H1 (cell line): ENCODE results near the gene TGM6. TPM values are rescaled to one million over a fixed set of nuclear protein-coding genes. Genes with fewer than 3 reads are reported as not detected.

Experiments
- CTCF ChIA-PET: fragments of 300-600 bp; sonication (Branson Sonifier 250); formaldehyde crosslinking; loops from one replicate; lab custom pipeline; 2021; ENCODE audit not compliant: partially characterized antibody; lab: Charles Lee
- POLR2A ChIA-PET: fragments of 300-600 bp; sonication (Branson Sonifier 250); formaldehyde crosslinking; loops from one replicate; lab custom pipeline; 2021; ENCODE audit warnings: inconsistent platforms; ENCODE audit not compliant: partially characterized antibody; lab: Charles Lee
- DNase-seq, 2 experiments: peaks; one replicate each; pipeline versions ENCODE4 v3.0.0 to v3.0.0-alpha.2; 2010 to 2022; ENCODE audit warnings: low spot score in 2 of 2, low read depth in 1 of 2, mixed read lengths in 1 of 2
- FAIRE-seq: peaks from 2 replicates; lab custom pipeline; 2011; peaks lifted over from hg19 to GRCh38; lab: Jason Lieb, UNC
- H2AFZ ChIP-seq: 2 replicates; pipeline ENCODE4 v1.8.1; 2012; ENCODE audit warnings: low read length, inconsistent platforms
- H2AK5ac ChIP-seq: 2 replicates; pipeline ENCODE4 v1.6.1; 2013; ENCODE audit warnings: low read depth, low read length
- H2BK120ac ChIP-seq: replicated peaks from 2 replicates; pipeline ENCODE3; 2013; ENCODE audit warnings: low read depth, low read length, inconsistent platforms
- H2BK12ac ChIP-seq: 2 replicates; pipeline ENCODE4 v1.6.1; 2013; ENCODE audit warnings: low read depth, low read length
- H2BK15ac ChIP-seq: 2 replicates; pipeline ENCODE4 v1.6.1; 2013; ENCODE audit warnings: low read length
- H2BK20ac ChIP-seq: 2 replicates; pipeline ENCODE4 v1.6.1; 2013; ENCODE audit warnings: low read length
- H2BK5ac ChIP-seq: 2 replicates; pipeline ENCODE4 v1.6.1; 2013; ENCODE audit warnings: low read depth, low read length
- H3K14ac ChIP-seq: 2 replicates; pipeline ENCODE4 v1.6.1; 2013; ENCODE audit warnings: inconsistent platforms; ENCODE audit not compliant: insufficient read length
- H3K18ac ChIP-seq: 2 replicates; pipeline ENCODE4 v1.6.1; 2013; ENCODE audit warnings: low read length; ENCODE audit errors: extremely low read depth
- H3K23ac ChIP-seq: 2 replicates; pipeline ENCODE4 v1.6.1; 2013; ENCODE audit warnings: inconsistent platforms; ENCODE audit not compliant: insufficient read length
- H3K23me2 ChIP-seq: 2 replicates; pipeline ENCODE4 v1.6.1; 2013; ENCODE audit warnings: low read depth, low read length
- H3K27ac ChIP-seq: 2 replicates; pipeline ENCODE4 v1.6.1; 2011; ENCODE audit warnings: low read depth, low read length, inconsistent platforms
- H3K27me3 ChIP-seq, 4 experiments: replicated peaks in 1 of 4; 1 replicate in 1 of 4; 2 replicates in 3 of 4; pipeline versions ENCODE4 v1.6.1 to v1.8.1; 2011 to 2013; ENCODE audit warnings: low read length in 3 of 4, mild to moderate bottlenecking in 3 of 4, inconsistent platforms in 2 of 4, mixed read lengths in 2 of 4, moderate library complexity in 1 of 4; ENCODE audit not compliant: control insufficient read depth in 3 of 4, insufficient read depth in 3 of 4; ENCODE audit errors: extremely low read depth in 1 of 4
- H3K36me3 ChIP-seq, 4 experiments: 2 replicates each; pipeline versions ENCODE4 v1.6.1 to v1.8.1; 2011 to 2013; ENCODE audit warnings: mild to moderate bottlenecking in 4 of 4, low read length in 3 of 4, moderate library complexity in 2 of 4, control low read depth in 1 of 4, inconsistent platforms in 1 of 4; ENCODE audit not compliant: insufficient read depth in 4 of 4, control insufficient read depth in 2 of 4
- H3K4ac ChIP-seq: replicated peaks from 2 replicates; pipeline ENCODE3; 2013; ENCODE audit warnings: low read length, low read depth, mixed read lengths, inconsistent platforms; ENCODE audit not compliant: insufficient read length
- H3K4me1 ChIP-seq, 4 experiments: replicated peaks in 1 of 4; 1 replicate in 1 of 4; 2 replicates in 3 of 4; pipeline versions ENCODE4 v1.6.1 to v1.8.1; 2011 to 2013; ENCODE audit warnings: low read length in 3 of 4, inconsistent platforms in 2 of 4, mixed read lengths in 1 of 4; ENCODE audit not compliant: insufficient read depth in 4 of 4, control insufficient read depth in 3 of 4
- H3K4me2 ChIP-seq, 2 experiments: 2 replicates each; pipeline versions ENCODE4 v1.6.1 to v1.8.1; 2011 to 2013; ENCODE audit warnings: low read depth in 2 of 2, low read length in 2 of 2, control low read depth in 1 of 2, inconsistent platforms in 1 of 2, mild to moderate bottlenecking in 1 of 2; ENCODE audit not compliant: insufficient read depth in 1 of 2
- H3K4me3 ChIP-seq, 4 experiments: fragments of 200-600, 300-600 bp in 1 of 4; sonication (generic), shearing (Covaris generic), sonication (Bioruptor Twin) in 1 of 4; 2 replicates each; pipeline versions ENCODE4 v1.5.1 to v1.8.1; 2011 to 2016; ENCODE audit warnings: low read length in 4 of 4, low read depth in 3 of 4, control low read depth in 2 of 4, inconsistent platforms in 2 of 4, mild to moderate bottlenecking in 2 of 4, mixed read lengths in 1 of 4, moderate library complexity in 1 of 4; ENCODE audit not compliant: insufficient read depth in 2 of 4; ENCODE audit errors: extremely low read depth in 1 of 4
- H3K56ac ChIP-seq: replicated peaks from 2 replicates; pipeline ENCODE3; 2013; ENCODE audit warnings: low read depth, mild to moderate bottlenecking, mixed read lengths, low read length, inconsistent platforms; ENCODE audit not compliant: insufficient read length
- H3K79me1 ChIP-seq: 2 replicates; pipeline ENCODE4 v1.6.1; 2013; ENCODE audit warnings: low read depth, low read length, control low read depth
- H3K79me2 ChIP-seq, 2 experiments: 2 replicates each; pipeline versions ENCODE4 v1.6.1 to v1.8.1; 2012 to 2013; ENCODE audit warnings: low read length in 2 of 2, mild to moderate bottlenecking in 2 of 2, inconsistent platforms in 1 of 2; ENCODE audit not compliant: insufficient read depth in 2 of 2, control insufficient read depth in 1 of 2
- H3K9ac ChIP-seq, 4 experiments: replicated peaks in 1 of 4; 1 replicate in 1 of 4; 2 replicates in 3 of 4; pipeline versions ENCODE4 v1.6.1 to v1.8.1; 2011 to 2013; ENCODE audit warnings: low read depth in 3 of 4, low read length in 3 of 4, control low read depth in 2 of 4, mild to moderate bottlenecking in 2 of 4, moderate library complexity in 2 of 4, inconsistent platforms in 1 of 4; ENCODE audit errors: extremely low read depth in 1 of 4
- H3K9me3 ChIP-seq, 2 experiments: 2 replicates each; pipeline versions ENCODE4 v1.6.1 to v1.8.1; 2012 to 2013; ENCODE audit warnings: mild to moderate bottlenecking in 2 of 2, moderate library complexity in 2 of 2, control low read depth in 1 of 2, inconsistent platforms in 1 of 2, low read depth in 1 of 2, low read length in 1 of 2, mixed read lengths in 1 of 2; ENCODE audit not compliant: insufficient read depth in 2 of 2
- H4K20me1 ChIP-seq, 2 experiments: replicated peaks in 1 of 2; 2 replicates each; pipeline versions ENCODE3 to v1.8.1; 2011 to 2013; ENCODE audit warnings: inconsistent platforms in 2 of 2, low read length in 2 of 2, mild to moderate bottlenecking in 1 of 2; ENCODE audit not compliant: insufficient read depth in 2 of 2, control insufficient read depth in 1 of 2
- H4K5ac ChIP-seq: 2 replicates; pipeline ENCODE4 v1.6.1; 2013; ENCODE audit warnings: low read length, low read depth, mixed read lengths, inconsistent platforms; ENCODE audit not compliant: insufficient read length
- H4K8ac ChIP-seq: 2 replicates; pipeline ENCODE4 v1.8.0; 2013; ENCODE audit warnings: mild to moderate bottlenecking, moderate library complexity, low read length, inconsistent platforms; ENCODE audit not compliant: insufficient read depth; ENCODE audit errors: extremely low read depth
- H4K91ac ChIP-seq: replicated peaks from 2 replicates; pipeline ENCODE3; 2013; ENCODE audit warnings: low read length, mixed read lengths, inconsistent platforms; ENCODE audit not compliant: insufficient read length
- BRCA1 ChIP-seq: IDR thresholded peaks from 2 replicates; pipeline ENCODE4 v1.6.1; 2012; ENCODE audit warnings: low read depth, low read length, improper control_type of control experiment
- MAX ChIP-seq: IDR thresholded peaks from 2 replicates; pipeline ENCODE4 v1.6.1; 2012; ENCODE audit warnings: inconsistent platforms
- RXRA ChIP-seq: IDR thresholded peaks from 2 replicates; pipeline ENCODE4 v1.6.1; 2011; ENCODE audit warnings: low read depth, mild to moderate bottlenecking, low read length, moderate library complexity; ENCODE audit not compliant: insufficient read depth
- SP4 ChIP-seq: IDR thresholded peaks from 2 replicates; pipeline ENCODE4 v1.6.1; 2012; ENCODE audit warnings: low read length, inconsistent platforms
- WGBS, 2 experiments: shearing (Covaris generic) in 1 of 2; methylation state at CpG; one replicate each; pipeline versions ENCODE4 v1.1.6 to v1.1.7; 2013 to 2015; ENCODE audit warnings: low lambda C conversion rate in 2 of 2, mixed read lengths in 2 of 2, inconsistent platforms in 1 of 2, low coverage in 1 of 2, missing lambda C conversion rate in 1 of 2; ENCODE audit not compliant: insufficient replicate concordance in 2 of 2, insufficient coverage in 1 of 2, insufficient read length in 1 of 2; ENCODE audit errors: extremely low coverage in 1 of 2, missing lambda C conversion rate in 1 of 2; 5-methylcytosine and 5-hydroxymethylcytosine counted together
- polyA plus RNA-seq, 7 experiments: library from polyadenylated mRNA; depleted of rRNA in 3 of 7; stranded (reverse) in 5 of 7; unstranded in 2 of 7; fragments of >200 nt in 5 of 7; fragments of 200-250 nt in 2 of 7; gene quantifications; 1 replicate in 5 of 7; 2 replicates in 1 of 7; 4 replicates in 1 of 7; pipeline versions ENCODE4 v1.2.1 to v1.2.3, GENCODE V29; 2011 to 2013; ENCODE audit warnings: missing spikeins in 2 of 7, mixed read lengths in 2 of 7
- total RNA-seq: library from RNA; stranded (reverse); fragmentation: NEBNext Ultra II Directional; extraction: Animal tissue kit (Norgen Biotek cat#: 25700); gene quantifications from 2 replicates; pipeline ENCODE4 v1.2.1, GENCODE V29; 2021

Gene TGM6
- total and polyA plus RNA-seq, 2 of the 8 experiments (the other 6 are each of a cell fraction or from before 2014, with no cell fraction given) = 0.03 TPM; not detected in 1

- Histone ChIP-seq H3K23me2 (peaks cover 2% of the 10 kb centered on the region; the same call in 1 of the 2 replicates), H2BK5ac (no peak overlapping the region), H3K36me3 (no peaks in the 10 kb centered on the region), H2BK12ac (no peak overlapping the region), H3K27me3 (no peaks in the 10 kb centered on the region; a peak in 1 of 7 replicates), H3K4ac (no peak overlapping the region), H4K5ac (no peak overlapping the region), H4K20me1 (no peaks in the 10 kb centered on the region), H2AK5ac (no peak overlapping the region), H3K79me1 (no peaks in the 10 kb centered on the region), H3K9ac (no peak overlapping the region), H3K23ac (no peak overlapping the region), H4K8ac (no peak overlapping the region), H2BK15ac (no peak overlapping the region), H3K79me2 (no peaks in the 10 kb centered on the region), H3K14ac (no peak overlapping the region), H2BK20ac (no peak overlapping the region), H3K18ac (no peak overlapping the region), H4K91ac (no peak overlapping the region), H2BK120ac (no peak overlapping the region), H3K56ac (no peak overlapping the region), H2AFZ (no peak overlapping the region), H3K4me2 (no peak overlapping the region), H3K4me3 (no peak overlapping the region), H3K4me1 (no peaks in the 10 kb centered on the region), H3K9me3 (no peaks in the 10 kb centered on the region), H3K27ac (no peak overlapping the region)
- ChIA-PET POLR2A (interaction anchor here (1.2 kb wide), 1 partner anchor 11 kb away, joined by 3 read pairs; no protein-coding TSS in a partner anchor), CTCF (interaction anchor here (1.1 to 4.4 kb wide), 2 partner anchors 19 to 26 kb away, joined by 3 to 23 read pairs; no protein-coding TSS in a partner anchor)
- FAIRE-seq = no peak
- 82% methylated on average over 1 of the region's 1 CpG; no CpG with 5 or more reads in 1 of the 2 experiments for WGBS, 2 experiments
- DNase-seq = no peak
- no peak for TF ChIP-seq MAX
- no peak for TF ChIP-seq SP4
- TF ChIP-seq BRCA1 = no peak
- TF ChIP-seq RXRA = no peak
Measured at GRCh38 chr20:2368621-2369020, 12.1 kb upstream of the TGM6 start.
